Pancreas (tissue), 10 donors: ENCODE data around the gene CCDC200. TPM values are rescaled to one million over a fixed set of nuclear protein-coding genes. Genes with fewer than 3 reads are reported as not detected.
A peak's percentile ranks its signal among the peaks of the same experiment; 100 is the strongest.

Experiments used
- ATAC-seq, 4 donors: fragments of 200-7000 bp; cut with Tn5 transposase; one replicate each; pipeline versions ENCODE4 v1.8.0 to v1.9.1; 2020; ENCODE audit warnings: mild to moderate bottlenecking in 4 of 4, moderate library complexity in 4 of 4
- DNase-seq, 6 donors: peaks; one replicate each; pipeline ENCODE4 v3.0.0-alpha.2; 2020
- FAIRE-seq: peaks from 2 replicates; lab custom pipeline; 2012; peaks lifted over from hg19 to GRCh38; lab: Jason Lieb, UNC
- H3K27ac ChIP-seq, 4 donors: fragments of 200-600 bp; sonication (generic); 1 replicate in 3 of 4; 2 replicates in 1 of 4; pipeline versions ENCODE4 v1.5.0 to v1.8.0; 2020
- H3K27me3 ChIP-seq, 4 donors: fragments of 200-600 bp; one replicate each; pipeline ENCODE4 v1.8.0; 2021
- H3K36me3 ChIP-seq, 3 donors: fragments of 200-600 bp; sonication (generic) in 1 of 3; one replicate each; pipeline versions ENCODE4 v1.5.0 to v1.8.0; 2020 to 2021
- H3K4me1 ChIP-seq, 3 donors: fragments of 200-600 bp; one replicate each; pipeline ENCODE4 v1.8.0; 2021
- H3K4me3 ChIP-seq, 4 donors: fragments of 200-600 bp; sonication (generic) in 2 of 4; one replicate each; pipeline versions ENCODE4 v1.5.0 to v1.8.0; 2020 to 2021
- H3K9me3 ChIP-seq, 4 donors: fragments of 200-600 bp; one replicate each; pipeline ENCODE4 v1.8.0; 2021
- CTCF ChIP-seq, 4 donors: fragments of 200-600 bp; sonication (generic) in 3 of 4; IDR thresholded peaks; one replicate each; pipeline versions ENCODE4 v1.5.0 to v1.8.0; 2021; ENCODE audit warnings: antibody characterized with exemption in 4 of 4
- WGBS, 2 donors: extraction: QIAGEN DNeasy Blood & Tissue Kit; methylation state at CpG; one replicate each; pipeline ENCODE4 v1.1.7; 2013; 5-methylcytosine and 5-hydroxymethylcytosine counted together
- intact Hi-C, 3 donors: fragments of 100-400 bp; cut with DNase I; formaldehyde crosslinking; loops; one replicate each; pipeline versions ENCODE4 v1.11.1 to v1.14.2; 2022
- polyA plus RNA-seq, 2 donors: library from polyadenylated mRNA; stranded (reverse); fragments of 200-250 nt; gene quantifications; one replicate each; pipeline ENCODE4 v1.2.3, GENCODE V29; 2013
- total RNA-seq, 6 donors: library from RNA; stranded (reverse); fragmentation: NEBNext Ultra II Directional in 4 of 6; extraction: Animal tissue kit (Norgen Biotek cat#: 25700) in 4 of 6; gene quantifications; one replicate each; pipeline versions ENCODE4 v1.2.1 to v1.2.4, GENCODE V29; 2021 to 2023
- donor health status: healthy with polysubstance abuse.
- donor health status: DM: no; HTN: no; CAD: no; lungs with moderate emphysema.
- donor health status: DM: no; HTN: no; CAD: no.
- donor health status: control.
- donor health status: control.
- donor health status: Bipolar disorder and iron deficiency.
- donor health status: DM: yes; HTN: yes; CAD: no.
- donor health status: DM: no; HTN: no; CAD: no.
- donor health status: DM: no; HTN: no; CAD: no.
- donor health status: DM: yes; HTN: yes; CAD: no.

Gene CCDC200
- total and polyA plus RNA-seq, 8 donors: 0.26 to 0.80 (median 0.51) TPM; not detected in 5

GRCh38 chr17:43175213-43176118, 53.0 kb downstream of the CCDC200 start:
- Histone ChIP-seq H3K4me1 (peaks cover 27 to 50% (median 39%) of the 10 kb centered on the region in 3 donors), H3K36me3 (peaks cover 10 to 23% (median 16%) of the 10 kb centered on the region in 3 donors), H3K27me3 (no peaks in the 10 kb centered on the region), H3K9me3 (no peaks in the 10 kb centered on the region), H3K27ac (peak overlapping the region in 3 of 4 donors; percentile 6 to 65 (median 48)), H3K4me3 (no peak overlapping the region)
- TF ChIP-seq CTCF (IDR thresholded peaks at IDR 0.05): no peak
- FAIRE-seq (no peak), ATAC-seq (no peak), DNase-seq (no peak)
- WGBS, 2 donors: 51 to 66% methylated on average over 4 of the region's 4 CpGs
- intact Hi-C loops: no loop called here

- peak; percentile 9 to 32 (median 30) for ATAC-seq
- Histone ChIP-seq H3K9me3 (no peaks in the 10 kb centered on the region), H3K36me3 (no peaks in the 10 kb centered on the region), H3K27me3 (no peaks in the 10 kb centered on the region), H3K4me3 (peak overlapping the region; percentile 52 to 81 (median 69)), H3K27ac (peak overlapping the region; percentile 87 to 99 (median 93)), H3K4me1 (peaks cover 30 to 46% (median 39%) of the 10 kb centered on the region in 3 donors)
- DNase-seq: peak in 3 of 6 donors; percentile 31 to 49 (median 48)
- 2 to 3% methylated on average over 12 of the region's 12 CpGs for WGBS, 2 donors
- no peak for TF ChIP-seq CTCF (IDR thresholded peaks at IDR 0.05)
- intact Hi-C loops: no loop called here
- FAIRE-seq: no peak
Observed at GRCh38 chr17:43171586-43172487, 56.6 kb downstream of the CCDC200 start.

Other genes with a start within 250 kb of the CCDC200 start
- under 1 TPM; 0.12 to 0.41 (median 0.23) TPM for gene PTGES3L, start 248.5 kb downstream of the CCDC200 start, total RNA-seq
- gene PTGES3L, start 248.5 kb downstream of the CCDC200 start, polyA plus RNA-seq: 1 to 10 TPM in 1 of 2 donors, under 1 TPM in 1; 0.53 to 1.0 TPM
- gene RUNDC1, start 248.1 kb downstream of the CCDC200 start, total RNA-seq: 10 to 100 TPM in 1 of 6 donors, 1 to 10 TPM in 5; 6.3 to 12.1 (median 7.9) TPM
- 1 to 10 TPM; 9.1 to 9.6 TPM for gene RUNDC1, start 248.1 kb downstream of the CCDC200 start, polyA plus RNA-seq
- 100 to 1,000 TPM; 284 to 613 (median 489) TPM for gene RPL27, start 230.2 kb downstream of the CCDC200 start, total RNA-seq
- gene RPL27, start 230.2 kb downstream of the CCDC200 start, polyA plus RNA-seq: 1,000 to 10,000 TPM; 1,179 to 1,185 TPM
- 10 to 100 TPM in 2 of 6 donors, 1 to 10 TPM in 4; 6.0 to 19.9 (median 7.7) TPM for gene IFI35, start 221.8 kb downstream of the CCDC200 start, total RNA-seq
- gene IFI35, start 221.8 kb downstream of the CCDC200 start, polyA plus RNA-seq: 10 to 100 TPM; 20.2 to 23.9 TPM
- gene VAT1, start 206.2 kb downstream of the CCDC200 start, total RNA-seq: 100 to 1,000 TPM in 1 of 6 donors, 10 to 100 TPM in 5; 65.8 to 132 (median 80.5) TPM
- gene VAT1, start 206.2 kb downstream of the CCDC200 start, polyA plus RNA-seq: 10 to 100 TPM; 47.9 to 51.8 TPM
- gene RND2, start 203.4 kb downstream of the CCDC200 start, total RNA-seq: under 1 TPM; 0.22 to 0.71 (median 0.57) TPM
- 1 to 10 TPM in 1 of 2 donors, under 1 TPM in 1; 0.46 to 1.1 TPM for gene RND2, start 203.4 kb downstream of the CCDC200 start, polyA plus RNA-seq
- gene BRCA1, start 103.3 kb downstream of the CCDC200 start, total RNA-seq: 1 to 10 TPM; 1.1 to 4.6 (median 2.5) TPM
- 1 to 10 TPM; 1.4 to 2.6 TPM for gene BRCA1, start 103.3 kb downstream of the CCDC200 start, polyA plus RNA-seq
- 10 to 100 TPM; 26.0 to 54.0 (median 33.7) TPM for gene NBR1, start 57.4 kb downstream of the CCDC200 start, total RNA-seq
- gene NBR1, start 57.4 kb downstream of the CCDC200 start, polyA plus RNA-seq: 10 to 100 TPM; 15.5 to 27.4 TPM
- gene TMEM106A, start 16.7 kb downstream of the CCDC200 start, total RNA-seq: 1 to 10 TPM; 2.6 to 7.9 (median 4.4) TPM
- gene TMEM106A, start 16.7 kb downstream of the CCDC200 start, polyA plus RNA-seq: 1 to 10 TPM; 1.4 to 6.8 TPM
- 1,000 to 10,000 TPM in 5 of 6 donors, 100 to 1,000 TPM in 1; 653 to 5,015 (median 2,487) TPM for gene RNU2-1, start 5.4 kb upstream of the CCDC200 start, total RNA-seq
- not detected for gene RNU2-1, start 5.4 kb upstream of the CCDC200 start, polyA plus RNA-seq
- gene ARL4D, start 170.4 kb upstream of the CCDC200 start, total RNA-seq: 1 to 10 TPM; 1.2 to 2.6 (median 1.5) TPM
- 1 to 10 TPM; 2.1 to 3.9 TPM for gene ARL4D, start 170.4 kb upstream of the CCDC200 start, polyA plus RNA-seq